Vagina (tissue), 2 donors: ENCODE results near the gene FITM2.

Experiments used
- CTCF ChIP-seq, 3 experiments: fragments of 450-650 bp in 2 of 3; fragments of 200-600 bp in 1 of 3; sonication (generic) in 1 of 3; IDR thresholded peaks; one replicate each; pipeline ENCODE4 v1.5.1; 2017 to 2019; ENCODE audit warnings: antibody characterized with exemption in 3 of 3, mild to moderate bottlenecking in 2 of 3, moderate library complexity in 2 of 3
- POLR2A ChIP-seq, 2 donors: fragments of 450-650 bp; IDR thresholded peaks; one replicate each; pipeline ENCODE4 v1.6.1; 2017; ENCODE audit warnings: antibody characterized with exemption in 2 of 2, mild to moderate bottlenecking in 2 of 2, moderate library complexity in 2 of 2
- POLR2AphosphoS5 ChIP-seq, 2 donors: sonication (generic); formaldehyde crosslinking; IDR thresholded peaks; one replicate each; pipeline ENCODE4 v1.9.0; 2017; ENCODE audit warnings: antibody characterized with exemption in 2 of 2, mild to moderate bottlenecking in 2 of 2, low read depth in 1 of 2; ENCODE audit not compliant: insufficient read depth in 1 of 2

GRCh38 chr20:44273231-44274215, 37.5 kb downstream of the FITM2 start:
- TF ChIP-seq CTCF (IDR thresholded peaks at IDR 0.05), result no peak
- TF ChIP-seq POLR2A (IDR thresholded peaks at IDR 0.05), result no peak
- TF ChIP-seq POLR2AphosphoS5 (IDR thresholded peaks at IDR 0.05; ENCODE audit: insufficient read depth in 1 of 2, low read depth in 1 of 2), result no peak
